ENCODE results near the gene NAALADL2.
"Not testable (repeated sequence)": the region's sequence is repeated elsewhere in the genome, so short reads cannot be mapped to it uniquely, and the experiment has no call there.

The NAALADL2 gene

GRCh38 chr3:175271465-175271864 is 412.3 kb downstream of the NAALADL2 start:
- not testable (repeated sequence) for DNase-seq

- DNase-seq, result no peak
Observed at GRCh38 chr3:175272392-175272791, 413.3 kb downstream of the NAALADL2 start.

GRCh38 chr3:175273573-175273972 is 414.4 kb downstream of the NAALADL2 start:
- DNase-seq, result no peak

GRCh38 chr3:175274056-175274455 is 414.9 kb downstream of the NAALADL2 start:
- DNase-seq, result no peak

GRCh38 chr3:175274474-175275218 is 415.5 kb downstream of the NAALADL2 start:
- no peak for DNase-seq

- no peak for DNase-seq
Observed at GRCh38 chr3:175278680-175279079, 419.5 kb downstream of the NAALADL2 start.

- no peak for DNase-seq
Observed at GRCh38 chr3:175279457-175279856, 420.3 kb downstream of the NAALADL2 start.

- no peak for DNase-seq
Observed at GRCh38 chr3:175279911-175280310, 420.8 kb downstream of the NAALADL2 start.

- DNase-seq, result no peak
Observed at GRCh38 chr3:175287361-175287963, 428.3 kb downstream of the NAALADL2 start.

GRCh38 chr3:175288621-175289020 is 429.5 kb downstream of the NAALADL2 start:
- DNase-seq, result no peak

GRCh38 chr3:175294793-175295192 is 435.7 kb downstream of the NAALADL2 start:
- no peak for DNase-seq

- no peak for DNase-seq
Observed at GRCh38 chr3:175295248-175296130, 436.4 kb downstream of the NAALADL2 start.

GRCh38 chr3:175297216-175297615 is 438.1 kb downstream of the NAALADL2 start:
- no peak for DNase-seq

- DNase-seq, result no peak
Observed at GRCh38 chr3:175301741-175302140, 442.6 kb downstream of the NAALADL2 start.

- DNase-seq, result no peak
Observed at GRCh38 chr3:175304404-175304803, 445.3 kb downstream of the NAALADL2 start.

- no peak for DNase-seq
Observed at GRCh38 chr3:175307642-175308041, 448.5 kb downstream of the NAALADL2 start.

- no peak for DNase-seq
Observed at GRCh38 chr3:175308097-175308496, 449.0 kb downstream of the NAALADL2 start.

- no peak for DNase-seq
Observed at GRCh38 chr3:175310046-175310445, 450.9 kb downstream of the NAALADL2 start.

- no peak for DNase-seq
Observed at GRCh38 chr3:175311404-175311803, 452.3 kb downstream of the NAALADL2 start.

GRCh38 chr3:175311946-175312345 is 452.8 kb downstream of the NAALADL2 start:
- DNase-seq, result no peak

- no peak for DNase-seq
Observed at GRCh38 chr3:175312791-175313190, 453.7 kb downstream of the NAALADL2 start.

- DNase-seq, result no peak
Observed at GRCh38 chr3:175316799-175317198, 457.7 kb downstream of the NAALADL2 start.

- no peak for DNase-seq
Observed at GRCh38 chr3:175325440-175325839, 466.3 kb downstream of the NAALADL2 start.

- no peak for DNase-seq
Observed at GRCh38 chr3:175326041-175326440, 466.9 kb downstream of the NAALADL2 start.
